Measurements from ENCODE around the gene RACK1. TPM values are rescaled to one million over a fixed set of nuclear protein-coding genes. Genes with fewer than 3 reads are reported as not detected.

Gene RACK1
- total and polyA plus RNA-seq, 2 of the 13 experiments (the other 11 are each of a cell fraction or from before 2014, with no cell fraction given): 2,514 to 6,141 TPM

GRCh38 chr5:181221792-181222629 is 21.7 kb downstream of the RACK1 start (continued):
- TF ChIP-seq, protein P1, sequence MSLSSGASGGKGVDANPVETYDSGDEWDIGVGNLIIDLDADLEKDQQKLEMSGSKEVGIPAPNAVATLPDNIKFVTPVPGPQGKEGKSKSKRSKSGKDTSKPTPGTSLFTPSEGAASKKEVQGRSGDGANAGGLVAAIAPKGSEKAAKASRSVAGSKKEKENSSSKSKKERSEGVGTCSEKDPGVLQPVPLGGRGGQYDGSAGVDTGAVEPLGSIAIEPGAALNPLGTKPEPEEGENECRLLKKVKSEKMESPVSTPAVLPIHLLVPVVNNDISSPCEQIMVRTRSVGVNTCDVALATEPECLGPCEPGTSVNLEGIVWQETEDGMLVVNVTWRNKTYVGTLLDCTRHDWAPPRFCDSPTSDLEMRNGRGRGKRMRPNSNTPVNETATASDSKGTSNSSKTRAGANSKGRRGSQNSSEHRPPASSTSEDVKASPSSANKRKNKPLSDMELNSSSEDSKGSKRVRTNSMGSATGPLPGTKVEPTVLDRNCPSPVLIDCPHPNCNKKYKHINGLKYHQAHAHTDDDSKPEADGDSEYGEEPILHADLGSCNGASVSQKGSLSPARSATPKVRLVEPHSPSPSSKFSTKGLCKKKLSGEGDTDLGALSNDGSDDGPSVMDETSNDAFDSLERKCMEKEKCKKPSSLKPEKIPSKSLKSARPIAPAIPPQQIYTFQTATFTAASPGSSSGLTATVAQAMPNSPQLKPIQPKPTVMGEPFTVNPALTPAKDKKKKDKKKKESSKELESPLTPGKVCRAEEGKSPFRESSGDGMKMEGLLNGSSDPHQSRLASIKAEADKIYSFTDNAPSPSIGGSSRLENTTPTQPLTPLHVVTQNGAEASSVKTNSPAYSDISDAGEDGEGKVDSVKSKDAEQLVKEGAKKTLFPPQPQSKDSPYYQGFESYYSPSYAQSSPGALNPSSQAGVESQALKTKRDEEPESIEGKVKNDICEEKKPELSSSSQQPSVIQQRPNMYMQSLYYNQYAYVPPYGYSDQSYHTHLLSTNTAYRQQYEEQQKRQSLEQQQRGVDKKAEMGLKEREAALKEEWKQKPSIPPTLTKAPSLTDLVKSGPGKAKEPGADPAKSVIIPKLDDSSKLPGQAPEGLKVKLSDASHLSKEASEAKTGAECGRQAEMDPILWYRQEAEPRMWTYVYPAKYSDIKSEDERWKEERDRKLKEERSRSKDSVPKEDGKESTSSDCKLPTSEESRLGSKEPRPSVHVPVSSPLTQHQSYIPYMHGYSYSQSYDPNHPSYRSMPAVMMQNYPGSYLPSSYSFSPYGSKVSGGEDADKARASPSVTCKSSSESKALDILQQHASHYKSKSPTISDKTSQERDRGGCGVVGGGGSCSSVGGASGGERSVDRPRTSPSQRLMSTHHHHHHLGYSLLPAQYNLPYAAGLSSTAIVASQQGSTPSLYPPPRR (CRISPR knock-in tag; IDR thresholded peaks at IDR 0.05; ENCODE audit: borderline replicate concordance): peak; percentile 20; the same call in 1 of the 2 replicates
- TF ChIP-seq TBX2 (CRISPR knock-in tag; IDR thresholded peaks at IDR 0.05; ENCODE audit: borderline replicate concordance) (peak; percentile 57), SP4 (CRISPR knock-in tag; IDR thresholded peaks at IDR 0.05) (peak; percentile 58; the same call in 1 of the 2 replicates), CREM (IDR thresholded peaks at IDR 0.05) (peak; percentile 49; the same call in 1 of the 2 replicates), CREM (CRISPR knock-in tag; IDR thresholded peaks at IDR 0.05) (no peak), DNMT1 (CRISPR knock-in tag; IDR thresholded peaks at IDR 0.05) (0 out of 2 replicates have a peak, but pooled peaks have one; percentile 28), CBX2 (IDR thresholded peaks at IDR 0.05; ENCODE audit: low read depth, low read length) (no peak), CBX2 (CRISPR knock-in tag; IDR thresholded peaks at IDR 0.05; ENCODE audit: low read depth) (no peak), YY1 (IDR thresholded peaks at IDR 0.05; ENCODE audit: insufficient read depth, insufficient replicate concordance, low read depth, low read length) (peak; percentile 80), PHF21A (CRISPR knock-in tag; IDR thresholded peaks at IDR 0.05) (peak; percentile 92), KLF13 (CRISPR knock-in tag; IDR thresholded peaks at IDR 0.05) (peak; percentile 85; the same call in 1 of the 2 replicates), HES4 (CRISPR knock-in tag; IDR thresholded peaks at IDR 0.05; ENCODE audit: borderline replicate concordance) (peak; percentile 74; the same call in 1 of the 2 replicates), SALL2 (CRISPR knock-in tag; IDR thresholded peaks at IDR 0.05) (peak; percentile 35; the same call in 1 of the 2 replicates), ZBTB33 (CRISPR knock-in tag; IDR thresholded peaks at IDR 0.05) (peak; percentile 35), ZNF747 (CRISPR knock-in tag; IDR thresholded peaks at IDR 0.05; ENCODE audit: borderline replicate concordance) (no peak), E2F1 (CRISPR knock-in tag; IDR thresholded peaks at IDR 0.05) (no peak; the same call in 1 of the 2 replicates), E2F2 (CRISPR knock-in tag; IDR thresholded peaks at IDR 0.05; ENCODE audit: borderline replicate concordance) (0 out of 2 replicates have a peak, but pooled peaks have one; percentile 41), ZNF83 (CRISPR knock-in tag; IDR thresholded peaks at IDR 0.05; ENCODE audit: borderline replicate concordance) (no peak; the same call in 1 of the 2 replicates), ARNTL (CRISPR knock-in tag; IDR thresholded peaks at IDR 0.05) (peak; percentile 33; the same call in 1 of the 2 replicates), ZNF3 (CRISPR knock-in tag; IDR thresholded peaks at IDR 0.05) (no peak)

All from HepG2 (cell line).